ENCODE data around the gene ZDHHC18.
"Not testable (repeated sequence)": the region's sequence is repeated elsewhere in the genome, so short reads cannot be mapped to it uniquely, and the experiment has no call there.

Gene ZDHHC18

GRCh38 chr1:26833432-26834405, 7.2 kb downstream of the ZDHHC18 start:
- peak; percentile 34 to 60 for DNase-seq

GRCh38 chr1:26837665-26838064, 11.2 kb downstream of the ZDHHC18 start:
- DNase-seq = not testable (repeated sequence)

GRCh38 chr1:26838474-26839338, 12.2 kb downstream of the ZDHHC18 start:
- DNase-seq = no peak

GRCh38 chr1:26839339-26839722, 12.8 kb downstream of the ZDHHC18 start:
- no peak for DNase-seq

- no peak for DNase-seq
These were observed 13.3 kb downstream of the ZDHHC18 start for GRCh38 chr1:26839779-26840178.

GRCh38 chr1:26844424-26845196, 18.1 kb downstream of the ZDHHC18 start:
- no peak for DNase-seq

- not testable (repeated sequence) for DNase-seq
These were observed 21.3 kb downstream of the ZDHHC18 start for GRCh38 chr1:26847826-26848225.

GRCh38 chr1:26848499-26848898, 22.0 kb downstream of the ZDHHC18 start:
- DNase-seq = no peak

- no peak for DNase-seq
These were observed 22.7 kb downstream of the ZDHHC18 start for GRCh38 chr1:26848941-26849774.

- no peak for DNase-seq
These were observed 24.7 kb downstream of the ZDHHC18 start for GRCh38 chr1:26851106-26851684.

GRCh38 chr1:26852701-26853100, 26.2 kb downstream of the ZDHHC18 start:
- no peak for DNase-seq

GRCh38 chr1:26853156-26853555, 26.7 kb downstream of the ZDHHC18 start:
- DNase-seq = peak; percentile 74 to 85

GRCh38 chr1:26853600-26853999, 27.1 kb downstream of the ZDHHC18 start:
- DNase-seq = no peak

GRCh38 chr1:26854906-26855305, 28.4 kb downstream of the ZDHHC18 start:
- no peak for DNase-seq

GRCh38 chr1:26855636-26856035, 29.1 kb downstream of the ZDHHC18 start:
- DNase-seq = no peak

GRCh38 chr1:26856181-26856580, 29.7 kb downstream of the ZDHHC18 start:
- DNase-seq = no peak

GRCh38 chr1:26856604-26857469, 30.3 kb downstream of the ZDHHC18 start:
- no peak for DNase-seq

GRCh38 chr1:26857473-26858060, 31.1 kb downstream of the ZDHHC18 start:
- DNase-seq = no peak

GRCh38 chr1:26858160-26858559, 31.7 kb downstream of the ZDHHC18 start:
- DNase-seq = no peak
